ENCODE measurements around the gene YWHAB.

DNA sequence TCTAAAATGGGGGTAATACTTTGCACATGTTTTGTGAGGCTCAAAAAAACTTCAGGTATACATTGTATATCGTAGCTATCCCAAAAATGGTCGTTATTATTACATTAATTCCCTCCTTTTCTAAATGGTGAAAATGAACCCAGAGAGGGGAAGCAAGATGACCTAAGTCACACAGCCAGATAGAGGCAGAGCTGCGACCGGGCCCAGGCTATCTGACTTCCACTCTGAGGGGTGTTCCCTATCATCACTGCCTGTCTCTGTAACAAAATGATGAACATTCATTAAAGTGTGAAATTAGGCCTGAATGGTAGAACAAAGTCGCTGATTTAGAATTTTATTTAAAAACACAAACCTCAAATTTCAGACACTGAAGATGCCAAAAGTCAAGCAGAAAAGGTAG, 46.0 kb upstream of the YWHAB start:
- TF ChIP-seq, protein P1, sequence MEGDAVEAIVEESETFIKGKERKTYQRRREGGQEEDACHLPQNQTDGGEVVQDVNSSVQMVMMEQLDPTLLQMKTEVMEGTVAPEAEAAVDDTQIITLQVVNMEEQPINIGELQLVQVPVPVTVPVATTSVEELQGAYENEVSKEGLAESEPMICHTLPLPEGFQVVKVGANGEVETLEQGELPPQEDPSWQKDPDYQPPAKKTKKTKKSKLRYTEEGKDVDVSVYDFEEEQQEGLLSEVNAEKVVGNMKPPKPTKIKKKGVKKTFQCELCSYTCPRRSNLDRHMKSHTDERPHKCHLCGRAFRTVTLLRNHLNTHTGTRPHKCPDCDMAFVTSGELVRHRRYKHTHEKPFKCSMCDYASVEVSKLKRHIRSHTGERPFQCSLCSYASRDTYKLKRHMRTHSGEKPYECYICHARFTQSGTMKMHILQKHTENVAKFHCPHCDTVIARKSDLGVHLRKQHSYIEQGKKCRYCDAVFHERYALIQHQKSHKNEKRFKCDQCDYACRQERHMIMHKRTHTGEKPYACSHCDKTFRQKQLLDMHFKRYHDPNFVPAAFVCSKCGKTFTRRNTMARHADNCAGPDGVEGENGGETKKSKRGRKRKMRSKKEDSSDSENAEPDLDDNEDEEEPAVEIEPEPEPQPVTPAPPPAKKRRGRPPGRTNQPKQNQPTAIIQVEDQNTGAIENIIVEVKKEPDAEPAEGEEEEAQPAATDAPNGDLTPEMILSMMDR (IDR thresholded peaks at IDR 0.05; ENCODE audit: extremely low read depth in 1 of 2, insufficient read depth in 1 of 2, low read depth in 1 of 2, low read length in 2 of 2): no peak
- TF ChIP-seq POLR2AphosphoS5 (IDR thresholded peaks at IDR 0.05; ENCODE audit: insufficient read depth, low read depth, low read length): no peak
- TF ChIP-seq POLR2A (IDR thresholded peaks at IDR 0.05; ENCODE audit: low read depth, low read length): no peak
- TF ChIP-seq MYC (IDR thresholded peaks at IDR 0.05; ENCODE audit: low read depth, low read length): no peak
- no peak for TF ChIP-seq GATA2 (IDR thresholded peaks at IDR 0.05; ENCODE audit: insufficient read depth, insufficient read length, low read depth, low read length)
- TF ChIP-seq, protein P2, sequence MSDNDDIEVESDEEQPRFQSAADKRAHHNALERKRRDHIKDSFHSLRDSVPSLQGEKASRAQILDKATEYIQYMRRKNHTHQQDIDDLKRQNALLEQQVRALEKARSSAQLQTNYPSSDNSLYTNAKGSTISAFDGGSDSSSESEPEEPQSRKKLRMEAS (IDR thresholded peaks at IDR 0.05; ENCODE audit: insufficient read depth, insufficient read length): no peak
- no peak for TF ChIP-seq JUN (IDR thresholded peaks at IDR 0.05; ENCODE audit: borderline replicate concordance, insufficient read depth, insufficient read length, low read depth)
- TF ChIP-seq FOS (IDR thresholded peaks at IDR 0.05; ENCODE audit: borderline replicate concordance, insufficient read depth, low read length): no peak
